Endothelial cell (in vitro differentiated cells): ENCODE results near the gene NF2. TPM values are rescaled to one million over a fixed set of nuclear protein-coding genes. Genes with fewer than 3 reads are reported as not detected.

ENCODE experiments used
- DNase-seq: peaks from one replicate; pipeline ENCODE4 v3.0.0; 2021; ENCODE audit warnings: low spot score
- H3K27ac Mint-ChIP-seq: one replicate; pipeline ENCODE4 v1.8.0; 2021; ENCODE audit warnings: mixed read lengths, inconsistent platforms; ENCODE audit not compliant: unreplicated experiment
- H3K27me3 Mint-ChIP-seq: one replicate; pipeline ENCODE4 v1.8.0; 2021; ENCODE audit warnings: mild to moderate bottlenecking, moderate library complexity, mixed read lengths, inconsistent platforms; ENCODE audit not compliant: unreplicated experiment
- H3K36me3 Mint-ChIP-seq: one replicate; pipeline ENCODE4 v1.8.0; 2021; ENCODE audit warnings: mild to moderate bottlenecking, low read depth, mixed read lengths, inconsistent platforms; ENCODE audit not compliant: unreplicated experiment
- H3K4me1 Mint-ChIP-seq: one replicate; pipeline ENCODE4 v1.8.0; 2021; ENCODE audit warnings: mild to moderate bottlenecking, mixed read lengths, inconsistent platforms; ENCODE audit not compliant: unreplicated experiment
- H3K4me3 Mint-ChIP-seq: one replicate; pipeline ENCODE4 v1.8.0; 2021; ENCODE audit warnings: mild to moderate bottlenecking, mixed read lengths, inconsistent platforms; ENCODE audit not compliant: unreplicated experiment
- H3K9me3 Mint-ChIP-seq: one replicate; pipeline ENCODE4 v1.8.0; 2021; ENCODE audit warnings: mixed read lengths, inconsistent platforms; ENCODE audit not compliant: unreplicated experiment
- CTCF ChIP-seq: fragments of 200-600 bp; sonication (generic); IDR thresholded peaks from one replicate; pipeline ENCODE4 v1.5.0; 2021; ENCODE audit warnings: antibody characterized with exemption; ENCODE audit not compliant: unreplicated experiment
- long read RNA-seq: library from polyadenylated mRNA; unstranded; transcript quantifications from one replicate; pipeline ENCODE4 v2.0.0, GENCODE V29; 2020; ENCODE audit not compliant: unreplicated experiment
- total RNA-seq: library from RNA; stranded (reverse); fragmentation: NEBNext Ultra II Directional; extraction: Animal tissue kit (Norgen Biotek cat#: 25700); gene quantifications from one replicate; pipeline ENCODE4 v1.2.1, GENCODE V29; 2021; ENCODE audit not compliant: unreplicated experiment

The NF2 gene
- total RNA-seq, result 44.3 TPM
- long read RNA-seq, full-length matches to known transcripts, result 7 of 21 reads
- long read RNA-seq, partial matches to known transcripts, result 0 of 21 reads
- long read RNA-seq, other reads (novel, unspliced or antisense), result 14 of 21 reads

GRCh38 chr22:29603358-29604075 lies at the start of gene NF2:
NF2 (plus strand) TSS chr22:29603633; CDS start chr22:29603999, 366 bp downstream.
- peak; percentile 96 for DNase-seq
- TF ChIP-seq CTCF, result no peak
- H3K4me1 Mint-ChIP-seq, result peaks cover 4% of the 10 kb centered on the region
- no peaks in the 10 kb centered on the region for H3K27me3 Mint-ChIP-seq
- peak within 1 kb of the TSS; percentile 96 for H3K27ac Mint-ChIP-seq
- H3K9me3 Mint-ChIP-seq, result no peaks in the 10 kb centered on the region
- H3K36me3 Mint-ChIP-seq, result no peaks in the 10 kb centered on the region
- H3K4me3 Mint-ChIP-seq, result peak within 1 kb of the TSS; percentile 94

GRCh38 chr22:29555065-29555644 lies 48.3 kb upstream of the NF2 start:
- Mint-ChIP-seq H3K4me1 (peaks cover 11% of the 10 kb centered on the region), H3K4me3 (peak overlapping the region; percentile 33), H3K27ac (no peak overlapping the region), H3K9me3 (no peaks in the 10 kb centered on the region), H3K27me3 (peaks cover 7% of the 10 kb centered on the region), H3K36me3 (peaks cover 35% of the 10 kb centered on the region)
- TF ChIP-seq CTCF, result no peak
- DNase-seq, result no peak

- H3K4me3 Mint-ChIP-seq, result peak overlapping the region; percentile 56
These were observed 44.4 kb upstream of the NF2 start for GRCh38 chr22:29559030-29559429.

GRCh38 chr22:29559853-29560252 lies 43.6 kb upstream of the NF2 start:
- H3K4me3 Mint-ChIP-seq, result peak overlapping the region; percentile 47
- peak overlapping the region; percentile 8 for H3K27ac Mint-ChIP-seq
- peaks cover 5% of the 10 kb centered on the region for H3K4me1 Mint-ChIP-seq
- no peak for TF ChIP-seq CTCF
- H3K27me3 Mint-ChIP-seq, result peaks cover 3% of the 10 kb centered on the region
- no peaks in the 10 kb centered on the region for H3K9me3 Mint-ChIP-seq
- peaks cover 50% of the 10 kb centered on the region for H3K36me3 Mint-ChIP-seq
- DNase-seq, result no peak

More at GRCh38 chr22:29559030-29559429, 44.4 kb upstream of the NF2 start:
- Mint-ChIP-seq H3K27ac (no peak overlapping the region), H3K36me3 (peaks cover 47% of the 10 kb centered on the region), H3K27me3 (peaks cover 3% of the 10 kb centered on the region), H3K4me1 (peaks cover 5% of the 10 kb centered on the region), H3K9me3 (no peaks in the 10 kb centered on the region)
- DNase-seq, result no peak
- no peak for TF ChIP-seq CTCF
